DOHH2 (cell line): ENCODE results near the gene ACTR10.

Source experiments
- H3F3A ChIP-seq: fragments of 200-600 bp; sonication (generic), shearing (Covaris generic); 2 replicates; pipeline ENCODE4 v1.6.0; 2016; ENCODE audit warnings: antibody characterized with exemption, mild to moderate bottlenecking; ENCODE audit not compliant: control insufficient read depth, insufficient read depth
- H3K27ac ChIP-seq: fragments of 200-600 bp; sonication (generic); 2 replicates; pipeline ENCODE4 v1.5.1; 2014; ENCODE audit warnings: low read depth, mild to moderate bottlenecking, low read length, moderate library complexity
- H3K27me3 ChIP-seq: fragments of 200-600 bp; sonication (generic); 2 replicates; pipeline ENCODE4 v1.6.1; 2014; ENCODE audit warnings: mild to moderate bottlenecking, low read length, mixed read lengths; ENCODE audit not compliant: control insufficient read depth
- H3K36me3 ChIP-seq: fragments of 200-600 bp; sonication (generic); 2 replicates; pipeline ENCODE4 v1.6.1; 2014; ENCODE audit warnings: mild to moderate bottlenecking, low read length, moderate library complexity, mixed read lengths; ENCODE audit not compliant: control insufficient read depth
- H3K4me1 ChIP-seq: fragments of 200-600 bp; sonication (generic); 2 replicates; pipeline ENCODE4 v1.6.1; 2014; ENCODE audit warnings: mild to moderate bottlenecking, low read length, mixed read lengths; ENCODE audit not compliant: control insufficient read depth
- H3K4me2 ChIP-seq: fragments of 200-600 bp; sonication (generic); 2 replicates; pipeline ENCODE4 v1.6.0; 2014; ENCODE audit warnings: mild to moderate bottlenecking, low read length, moderate library complexity
- H3K4me3 ChIP-seq: fragments of 200-600 bp; sonication (generic); 2 replicates; pipeline ENCODE4 v1.5.1; 2014; ENCODE audit warnings: mild to moderate bottlenecking, low read length, mixed read lengths
- H3K79me2 ChIP-seq: fragments of 200-600 bp; sonication (generic); 2 replicates; pipeline ENCODE4 v1.6.1; 2014; ENCODE audit warnings: mild to moderate bottlenecking, low read length, mixed read lengths; ENCODE audit not compliant: control insufficient read depth
- H3K9me2 ChIP-seq: fragments of 200-600 bp; sonication (generic); replicated peaks from 2 replicates; pipeline ENCODE4 v1.6.1; 2014; ENCODE audit warnings: mild to moderate bottlenecking, low read length, mixed read lengths; ENCODE audit not compliant: control insufficient read depth
- H3K9me3 ChIP-seq: fragments of 200-600 bp; sonication (generic); 2 replicates; pipeline ENCODE4 v1.6.1; 2014; ENCODE audit warnings: antibody characterized with exemption, low read length, mixed read lengths; ENCODE audit not compliant: control insufficient read depth, insufficient read depth
- H4K20me1 ChIP-seq: fragments of 200-600 bp; sonication (generic); 2 replicates; pipeline ENCODE4 v1.6.0; 2014; ENCODE audit warnings: low read depth, mild to moderate bottlenecking, antibody characterized with exemption, low read length, moderate library complexity; ENCODE audit not compliant: control insufficient read depth, insufficient read depth
- EZH2phosphoT487 ChIP-seq: fragments of 200-600 bp; sonication (generic); IDR thresholded peaks from 2 replicates; pipeline ENCODE4 v1.6.1; 2017; ENCODE audit warnings: borderline replicate concordance, mild to moderate bottlenecking, antibody characterized with exemption, low read length, moderate library complexity, mixed read lengths
- TF ChIP-seq, protein P1 (sequence below): fragments of 200-600 bp; sonication (generic); IDR thresholded peaks from one replicate; pipeline ENCODE4 v1.5.1; 2014; ENCODE audit warnings: antibody characterized with exemption, mild to moderate bottlenecking, low read depth, low read length; ENCODE audit not compliant: poor library complexity, severe bottlenecking

The ACTR10 gene

DNA sequence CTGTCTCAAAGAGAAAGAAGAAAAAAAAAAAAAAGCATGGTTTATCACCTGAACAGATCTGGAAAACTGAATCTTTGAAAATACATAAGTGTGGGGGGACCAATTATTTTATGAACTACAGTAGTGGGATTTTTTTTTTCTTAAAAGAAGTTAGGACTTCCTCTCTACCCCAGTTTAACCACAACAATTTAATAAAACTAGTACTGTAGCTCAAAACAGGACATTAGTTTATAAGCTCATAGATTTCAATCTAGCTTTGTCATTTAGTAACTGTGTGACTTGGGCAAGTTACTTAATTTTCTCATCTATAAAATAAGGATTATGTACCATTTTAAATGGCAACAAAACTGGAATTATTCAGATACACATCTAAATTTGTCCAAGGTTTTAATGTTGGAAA lies 74.9 kb downstream of the ACTR10 start:
- peaks cover 87% of the 10 kb centered on the region for H3K79me2 ChIP-seq
- peaks cover 19% of the 10 kb centered on the region for H3K4me1 ChIP-seq
- no peaks in the 10 kb centered on the region for H3K9me2 ChIP-seq
- no peaks in the 10 kb centered on the region for H4K20me1 ChIP-seq
- no peak overlapping the region for H3K4me3 ChIP-seq
- H3K9me3 ChIP-seq, result no peaks in the 10 kb centered on the region
- TF ChIP-seq EZH2phosphoT487, result no peak
- TF ChIP-seq, protein P1, sequence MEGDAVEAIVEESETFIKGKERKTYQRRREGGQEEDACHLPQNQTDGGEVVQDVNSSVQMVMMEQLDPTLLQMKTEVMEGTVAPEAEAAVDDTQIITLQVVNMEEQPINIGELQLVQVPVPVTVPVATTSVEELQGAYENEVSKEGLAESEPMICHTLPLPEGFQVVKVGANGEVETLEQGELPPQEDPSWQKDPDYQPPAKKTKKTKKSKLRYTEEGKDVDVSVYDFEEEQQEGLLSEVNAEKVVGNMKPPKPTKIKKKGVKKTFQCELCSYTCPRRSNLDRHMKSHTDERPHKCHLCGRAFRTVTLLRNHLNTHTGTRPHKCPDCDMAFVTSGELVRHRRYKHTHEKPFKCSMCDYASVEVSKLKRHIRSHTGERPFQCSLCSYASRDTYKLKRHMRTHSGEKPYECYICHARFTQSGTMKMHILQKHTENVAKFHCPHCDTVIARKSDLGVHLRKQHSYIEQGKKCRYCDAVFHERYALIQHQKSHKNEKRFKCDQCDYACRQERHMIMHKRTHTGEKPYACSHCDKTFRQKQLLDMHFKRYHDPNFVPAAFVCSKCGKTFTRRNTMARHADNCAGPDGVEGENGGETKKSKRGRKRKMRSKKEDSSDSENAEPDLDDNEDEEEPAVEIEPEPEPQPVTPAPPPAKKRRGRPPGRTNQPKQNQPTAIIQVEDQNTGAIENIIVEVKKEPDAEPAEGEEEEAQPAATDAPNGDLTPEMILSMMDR, result no peak
- H3K27ac ChIP-seq, result no peak overlapping the region
- no peaks in the 10 kb centered on the region for H3K27me3 ChIP-seq
- peaks cover 81% of the 10 kb centered on the region for H3K36me3 ChIP-seq
- H3K4me2 ChIP-seq, result no peak overlapping the region
- peaks cover 34% of the 10 kb centered on the region; the same call in 1 of the 2 replicates for H3F3A ChIP-seq

DNA sequence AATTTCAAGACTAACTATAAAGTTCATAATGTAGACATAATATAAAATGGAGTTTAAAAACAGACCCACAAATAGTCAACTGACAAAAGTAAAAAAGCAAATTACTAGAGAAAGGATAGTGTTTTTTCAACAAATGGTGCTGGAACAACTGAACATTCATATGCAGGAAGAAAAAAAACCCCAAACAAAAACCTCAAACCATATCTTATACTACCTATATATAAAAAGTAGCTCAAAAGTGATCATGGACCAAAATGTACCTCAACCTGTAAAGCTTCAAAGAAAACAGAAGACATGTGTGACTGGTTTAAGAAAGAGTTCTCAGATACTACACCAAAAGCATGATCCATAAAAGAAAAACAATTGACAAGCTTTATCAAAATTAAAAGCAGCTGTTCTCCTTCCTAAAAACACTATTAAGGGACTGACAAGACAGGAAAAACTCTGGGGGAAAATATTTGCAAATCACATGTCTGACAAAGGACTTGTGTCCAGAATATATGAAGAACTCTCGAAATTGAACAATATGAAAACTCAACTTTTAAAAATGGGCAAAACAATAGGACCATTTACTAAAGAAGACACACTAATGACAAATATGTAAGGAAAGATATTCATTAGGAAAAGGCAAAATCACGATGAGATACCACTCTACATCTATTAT lies 75.7 kb downstream of the ACTR10 start:
- Histone ChIP-seq H3F3A (peaks cover 29% of the 10 kb centered on the region; the same call in 1 of the 2 replicates), H3K4me3 (no peak overlapping the region)

DNA sequence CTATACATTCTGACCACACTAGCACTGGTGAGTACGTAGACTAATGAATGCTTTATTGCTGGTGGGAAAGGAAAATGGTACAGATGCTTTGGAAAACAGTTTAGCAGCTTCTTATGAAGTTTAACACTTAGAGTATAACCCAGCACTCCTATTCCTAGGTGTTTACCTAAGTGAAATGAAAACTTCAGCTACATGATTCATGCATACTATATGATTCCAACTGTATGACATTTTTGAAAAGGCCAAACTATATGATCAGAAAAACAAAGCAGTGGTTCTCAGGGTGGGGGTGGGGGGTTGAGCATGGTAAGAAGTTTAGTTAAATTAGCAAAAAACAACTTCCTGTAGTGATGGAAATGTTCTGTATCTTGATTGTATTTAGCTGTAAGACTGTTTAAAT lies 76.3 kb downstream of the ACTR10 start:
- TF ChIP-seq, protein P1, result no peak
- Histone ChIP-seq H3K36me3 (peaks cover 82% of the 10 kb centered on the region), H4K20me1 (no peaks in the 10 kb centered on the region)

More for the DNA sequence above, 75.7 kb downstream of the ACTR10 start:
- no peaks in the 10 kb centered on the region for H3K27me3 ChIP-seq
- H3K9me3 ChIP-seq, result no peaks in the 10 kb centered on the region
- H3K79me2 ChIP-seq, result peaks cover 88% of the 10 kb centered on the region
- H3K36me3 ChIP-seq, result peaks cover 80% of the 10 kb centered on the region
- H3K4me2 ChIP-seq, result no peak overlapping the region
- H3K4me1 ChIP-seq, result peaks cover 19% of the 10 kb centered on the region
- H4K20me1 ChIP-seq, result no peaks in the 10 kb centered on the region
- TF ChIP-seq, protein P1, result no peak
- TF ChIP-seq EZH2phosphoT487, result no peak
- H3K9me2 ChIP-seq, result no peaks in the 10 kb centered on the region
- H3K27ac ChIP-seq, result no peak overlapping the region

More for the DNA sequence above, 76.3 kb downstream of the ACTR10 start:
- H3K4me1 ChIP-seq, result peaks cover 21% of the 10 kb centered on the region
- peaks cover 25% of the 10 kb centered on the region; the same call in 1 of the 2 replicates for H3F3A ChIP-seq
- no peak overlapping the region for H3K4me3 ChIP-seq
- H3K79me2 ChIP-seq, result peaks cover 92% of the 10 kb centered on the region
- no peaks in the 10 kb centered on the region for H3K27me3 ChIP-seq
- H3K27ac ChIP-seq, result no peak overlapping the region
- no peaks in the 10 kb centered on the region for H3K9me2 ChIP-seq
- H3K4me2 ChIP-seq, result no peak overlapping the region
- H3K9me3 ChIP-seq, result no peaks in the 10 kb centered on the region
